NCI-H1694 treated with DMSO at 0.1 percent for 48 hours (cell line): Measurements from ENCODE around the gene SLC51A.
"Not testable (repeated sequence)": the region's sequence is repeated elsewhere in the genome, so short reads cannot be mapped to it uniquely, and the experiment has no call there.

ENCODE experiments used
- DNase-seq: peaks from one replicate; lab custom pipeline; 2025; lab: John Stamatoyannopoulos, UW

SLC51A gene

GRCh38 chr3:196216089-196216564 lies at the start of gene SLC51A:
Gene SLC51A (plus strand): TSS chr3:196216534. CDS start chr3:196216713, 179 bp downstream.
- DNase-seq, result no peak

GRCh38 chr3:196166741-196167140 lies 49.6 kb upstream of the SLC51A start:
- no peak for DNase-seq

GRCh38 chr3:196168808-196169391 lies 47.4 kb upstream of the SLC51A start:
- peak; percentile 61 for DNase-seq

- DNase-seq, result no peak
Observed at GRCh38 chr3:196169836-196170240, 46.5 kb upstream of the SLC51A start.

- DNase-seq, result not testable (repeated sequence)
Observed at GRCh38 chr3:196170296-196170695, 46.0 kb upstream of the SLC51A start.

- DNase-seq, result no peak
Observed at GRCh38 chr3:196174652-196175051, 41.7 kb upstream of the SLC51A start.

- no peak for DNase-seq
Observed at GRCh38 chr3:196175116-196175625, 41.2 kb upstream of the SLC51A start.

GRCh38 chr3:196175722-196176121 lies 40.6 kb upstream of the SLC51A start:
- DNase-seq, result no peak

- no peak for DNase-seq
Observed at GRCh38 chr3:196177567-196177966, 38.8 kb upstream of the SLC51A start.

GRCh38 chr3:196177967-196178366 lies 38.4 kb upstream of the SLC51A start:
- no peak for DNase-seq

- DNase-seq, result no peak
Observed at GRCh38 chr3:196178993-196179379, 37.3 kb upstream of the SLC51A start.

- DNase-seq, result peak; percentile 74
Observed at GRCh38 chr3:196179380-196180308, 36.7 kb upstream of the SLC51A start.

GRCh38 chr3:196180346-196180745 lies 36.0 kb upstream of the SLC51A start:
- no peak for DNase-seq

GRCh38 chr3:196181127-196181546 lies 35.2 kb upstream of the SLC51A start:
- DNase-seq, result no peak

GRCh38 chr3:196184169-196184432 lies 32.2 kb upstream of the SLC51A start:
- DNase-seq, result not testable (repeated sequence)

GRCh38 chr3:196184881-196185280 lies 31.5 kb upstream of the SLC51A start:
- no peak for DNase-seq

GRCh38 chr3:196186651-196187573 lies 29.4 kb upstream of the SLC51A start:
- peak; percentile 54 for DNase-seq

GRCh38 chr3:196189566-196190347 lies 26.6 kb upstream of the SLC51A start:
- DNase-seq, result no peak

- DNase-seq, result no peak
Observed at GRCh38 chr3:196192036-196192523, 24.3 kb upstream of the SLC51A start.

GRCh38 chr3:196192524-196193051 lies 23.7 kb upstream of the SLC51A start:
- no peak for DNase-seq
